CD4-positive, alpha-beta memory T cell (primary cell): ENCODE data around the gene SLC66A2. TPM values are rescaled to one million over a fixed set of nuclear protein-coding genes. Genes with fewer than 3 reads are reported as not detected.

Experiments used
- CTCF ChIA-PET: fragments of 350-600 bp; sonication (Branson Sonifier 250); formaldehyde crosslinking; loops from one replicate; lab custom pipeline; 2021; ENCODE audit warnings: inconsistent platforms; ENCODE audit not compliant: partially characterized antibody; lab: Charles Lee
- POLR2A ChIA-PET: fragments of 350-600 bp; sonication (Branson Sonifier 250); formaldehyde crosslinking; loops from one replicate; lab custom pipeline; 2021; ENCODE audit not compliant: partially characterized antibody; lab: Charles Lee
- DNase-seq, 5 donors: peaks; one replicate each; pipeline versions ENCODE4 v3.0.0 to v3.0.0-alpha.2; 2020 to 2022; ENCODE audit warnings: mixed read lengths in 1 of 5
- H3K27ac ChIP-seq: one replicate; pipeline ENCODE4 v1.7.0; 2013; ENCODE audit warnings: low read depth, low read length
- H3K27me3 ChIP-seq: 2 replicates; pipeline ENCODE4 v1.7.0; 2013; ENCODE audit warnings: mild to moderate bottlenecking, low read length, moderate library complexity; ENCODE audit not compliant: insufficient read depth
- H3K36me3 ChIP-seq: 2 replicates; pipeline ENCODE4 v1.7.0; 2013; ENCODE audit warnings: mild to moderate bottlenecking, low read length, moderate library complexity; ENCODE audit not compliant: insufficient read depth
- H3K4me1 ChIP-seq: 2 replicates; pipeline ENCODE4 v1.7.0; 2013; ENCODE audit warnings: mild to moderate bottlenecking, low read length, moderate library complexity; ENCODE audit not compliant: insufficient read depth
- H3K4me3 ChIP-seq, 2 donors: one replicate each; pipeline ENCODE4 v1.7.0; 2013; ENCODE audit warnings: low read length in 2 of 2, mild to moderate bottlenecking in 1 of 2
- H3K9me3 ChIP-seq, 2 donors: one replicate each; pipeline ENCODE4 v1.7.0; 2013; ENCODE audit warnings: low read length in 2 of 2, control low read depth in 1 of 2; ENCODE audit not compliant: control insufficient read depth in 1 of 2
- H3K27ac Mint-ChIP-seq, 7 donors: one replicate each; pipeline ENCODE4 v1.8.0; 2020 to 2021; ENCODE audit warnings: mixed read lengths in 7 of 7, mild to moderate bottlenecking in 6 of 7, inconsistent platforms in 3 of 7, moderate library complexity in 3 of 7
- H3K27me3 Mint-ChIP-seq, 2 donors: one replicate each; pipeline ENCODE4 v1.8.0; 2020 to 2021; ENCODE audit warnings: mixed read lengths in 2 of 2
- H3K36me3 Mint-ChIP-seq, 2 donors: one replicate each; pipeline ENCODE4 v1.8.0; 2020 to 2021; ENCODE audit warnings: mixed read lengths in 2 of 2, inconsistent platforms in 1 of 2, mild to moderate bottlenecking in 1 of 2
- H3K4me1 Mint-ChIP-seq, 4 donors: one replicate each; pipeline ENCODE4 v1.8.0; 2020 to 2021; ENCODE audit warnings: mixed read lengths in 4 of 4, mild to moderate bottlenecking in 1 of 4
- H3K4me3 Mint-ChIP-seq, 8 donors: one replicate each; pipeline ENCODE4 v1.8.0; 2020 to 2021; ENCODE audit warnings: mixed read lengths in 8 of 8, mild to moderate bottlenecking in 7 of 8, moderate library complexity in 6 of 8, inconsistent platforms in 3 of 8
- H3K9me3 Mint-ChIP-seq, 8 donors: one replicate each; pipeline ENCODE4 v1.8.0; 2020 to 2021; ENCODE audit warnings: mixed read lengths in 8 of 8, mild to moderate bottlenecking in 5 of 8, inconsistent platforms in 3 of 8, moderate library complexity in 1 of 8
- intact Hi-C: fragments of 100-400 bp; cut with micrococcal nuclease; formaldehyde crosslinking; loops from one replicate; pipeline ENCODE4 v1.15.1; 2023
- polyA plus RNA-seq, 2 donors: library from polyadenylated mRNA; unstranded; fragments of 300-500 nt; fragmentation: Illumina TruSeq; gene quantifications; one replicate each; pipeline ENCODE4 v1.2.3, GENCODE V29; 2021
- total RNA-seq, 2 experiments: library from RNA; stranded (reverse); gene quantifications; one replicate each; pipeline ENCODE4 v1.2.3, GENCODE V29; 2021

Gene SLC66A2
- total and polyA plus RNA-seq, 4 experiments from 2014 or later = 15.7 to 26.4 (median 23.6) TPM

DNA sequence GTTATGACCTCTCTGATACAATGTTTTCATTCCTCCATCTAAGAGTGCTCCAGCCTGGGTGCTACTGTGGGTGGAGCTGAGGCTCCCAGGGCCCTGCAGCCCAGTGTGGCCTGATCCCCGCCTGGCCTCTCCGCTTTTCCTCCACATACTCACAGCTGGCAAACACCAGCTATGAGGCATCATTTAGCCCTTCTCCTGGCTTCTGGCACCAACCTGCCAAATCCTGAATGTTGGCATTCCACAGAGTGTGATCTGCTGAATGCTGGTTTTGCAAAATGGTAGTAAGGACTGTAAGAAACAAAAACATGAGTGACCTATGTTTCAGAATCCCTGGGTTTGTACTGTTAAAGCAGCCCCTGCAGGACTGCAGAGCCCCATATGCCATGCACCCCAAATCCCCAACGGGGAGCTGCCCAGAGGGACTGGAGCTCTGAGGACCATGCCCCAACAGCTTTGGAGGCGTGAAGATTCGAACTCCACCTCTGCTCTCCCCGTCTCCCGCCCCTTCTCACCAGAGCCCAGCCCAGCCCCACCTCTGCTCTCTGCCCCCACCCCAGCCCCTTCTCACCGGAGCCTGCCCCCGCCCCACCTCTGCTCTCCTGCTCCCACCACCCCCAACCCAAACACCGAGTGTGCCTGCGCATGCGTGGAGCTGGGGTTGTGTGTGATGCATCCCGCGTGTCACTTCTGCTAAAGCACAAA is 4.2 kb downstream of the SLC66A2 start:
- ChIA-PET POLR2A (no interaction called here), CTCF (no interaction called here)
- Histone ChIP-seq H3K27me3 (no peaks in the 10 kb centered on the region), H3K27ac (no peak overlapping the region), H3K36me3 (no peaks in the 10 kb centered on the region), H3K4me1 (peaks cover 47% of the 10 kb centered on the region), H3K4me3 (no peak overlapping the region), H3K9me3 (no peaks in the 10 kb centered on the region)
- Mint-ChIP-seq H3K36me3 (peaks cover 8 to 19% of the 10 kb centered on the region in 2 donors), H3K4me1 (peaks cover 17 to 73% (median 36%) of the 10 kb centered on the region in 4 donors), H3K4me3 (no peak overlapping the region), H3K27ac (peak overlapping the region in 3 of 7 donors; percentile 11 to 36 (median 12)), H3K27me3 (no peaks in the 10 kb centered on the region), H3K9me3 (no peaks in the 10 kb centered on the region)
- no peak for DNase-seq
- intact Hi-C loops = no loop called here

DNA sequence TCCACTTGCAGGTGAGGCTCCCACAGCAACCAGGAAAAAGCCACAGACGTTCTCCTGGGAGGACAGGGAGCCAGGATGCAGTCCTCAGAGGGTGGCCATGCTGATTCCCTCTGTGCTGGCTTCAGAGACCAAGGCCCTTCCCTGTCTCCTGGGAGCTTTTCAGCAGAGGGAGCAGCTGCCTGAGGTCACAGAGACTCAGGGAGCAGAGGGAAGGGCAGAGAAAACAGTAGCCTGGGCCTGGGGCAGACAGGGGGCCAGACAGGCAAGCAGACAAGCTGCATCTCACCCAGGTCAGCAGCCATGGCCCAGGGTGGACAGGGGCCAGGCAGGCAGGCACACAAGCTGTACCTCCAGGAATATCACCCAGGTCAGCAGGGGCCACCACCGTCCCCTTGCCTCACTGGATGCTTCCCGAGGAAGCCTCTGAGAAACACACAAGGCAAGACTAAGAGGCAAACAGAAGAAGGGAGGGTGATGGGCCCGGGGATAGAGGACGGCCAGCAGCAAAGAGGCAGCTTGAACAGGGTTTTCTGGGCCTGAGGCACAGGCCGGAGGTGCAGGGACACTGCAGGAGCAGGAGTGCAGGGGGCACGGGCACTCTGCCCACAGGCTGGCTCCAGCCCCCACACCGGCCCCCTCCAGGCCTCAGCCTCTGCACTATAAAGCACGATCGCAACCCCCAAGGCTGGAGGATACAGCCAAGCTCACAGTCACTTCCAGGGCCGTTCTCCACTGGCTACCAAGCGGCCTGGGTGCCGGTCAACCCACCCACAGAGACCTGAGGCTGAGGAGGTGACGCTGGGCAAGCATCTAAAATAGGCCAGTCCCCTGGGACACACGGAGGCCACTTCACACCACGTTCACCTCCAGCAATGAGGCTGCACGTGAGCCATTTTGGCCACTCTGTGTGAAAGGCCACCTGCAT is 6.1 kb downstream of the SLC66A2 start:
- H3K9me3 ChIP-seq = no peaks in the 10 kb centered on the region
- Mint-ChIP-seq H3K4me1 (peaks cover 17 to 73% (median 34%) of the 10 kb centered on the region in 4 donors), H3K36me3 (peaks cover 19 to 24% of the 10 kb centered on the region in 2 donors), H3K27me3 (no peaks in the 10 kb centered on the region), H3K9me3 (no peaks in the 10 kb centered on the region), H3K4me3 (peak overlapping the region in 3 of 8 donors; percentile 1 to 5 (median 3)), H3K27ac (peak overlapping the region in 4 of 7 donors; percentile 30 to 63 (median 45))
- H3K36me3 ChIP-seq = peaks cover 7% of the 10 kb centered on the region
- CTCF ChIA-PET = no interaction called here
- H3K4me1 ChIP-seq = peaks cover 45% of the 10 kb centered on the region
- H3K4me3 ChIP-seq = no peak overlapping the region
- POLR2A ChIA-PET = no interaction called here
- intact Hi-C loops = no loop called here
- H3K27me3 ChIP-seq = no peaks in the 10 kb centered on the region
- H3K27ac ChIP-seq = no peak overlapping the region
- no peak for DNase-seq

DNA sequence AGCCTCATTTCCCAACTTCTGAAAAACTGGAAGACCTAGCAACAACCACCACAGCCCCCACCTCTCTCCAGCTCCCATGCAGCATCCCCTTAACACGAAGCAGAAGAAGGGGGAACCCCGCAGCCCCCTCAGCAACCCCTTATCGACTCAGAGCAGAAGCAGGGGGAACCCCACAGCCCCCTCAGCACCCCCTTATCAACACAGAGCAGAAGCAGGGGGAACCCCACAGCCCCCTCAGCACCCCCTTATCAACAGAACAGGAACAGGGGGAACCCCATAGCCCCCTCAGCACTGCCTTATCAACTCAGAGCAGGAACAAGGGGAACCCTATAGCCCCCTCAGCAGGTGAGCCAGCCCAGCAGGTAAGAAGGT is 6.7 kb downstream of the SLC66A2 start:
- Mint-ChIP-seq H3K4me1 (peaks cover 16 to 70% (median 31%) of the 10 kb centered on the region in 4 donors), H3K27me3 (no peaks in the 10 kb centered on the region), H3K9me3 (no peaks in the 10 kb centered on the region), H3K36me3 (peaks cover 26% of the 10 kb centered on the region in 2 donors), H3K4me3 (peak overlapping the region in 1 of 8 donors; percentile 46), H3K27ac (peak overlapping the region in 6 of 7 donors; percentile 57 to 74 (median 67))
- POLR2A ChIA-PET = no interaction called here
- no peak for DNase-seq
- Histone ChIP-seq H3K4me1 (peaks cover 38% of the 10 kb centered on the region), H3K4me3 (no peak overlapping the region), H3K27me3 (no peaks in the 10 kb centered on the region), H3K36me3 (peaks cover 11% of the 10 kb centered on the region), H3K27ac (no peak overlapping the region), H3K9me3 (no peaks in the 10 kb centered on the region)
- intact Hi-C loops = no loop called here
- CTCF ChIA-PET = no interaction called here

DNA sequence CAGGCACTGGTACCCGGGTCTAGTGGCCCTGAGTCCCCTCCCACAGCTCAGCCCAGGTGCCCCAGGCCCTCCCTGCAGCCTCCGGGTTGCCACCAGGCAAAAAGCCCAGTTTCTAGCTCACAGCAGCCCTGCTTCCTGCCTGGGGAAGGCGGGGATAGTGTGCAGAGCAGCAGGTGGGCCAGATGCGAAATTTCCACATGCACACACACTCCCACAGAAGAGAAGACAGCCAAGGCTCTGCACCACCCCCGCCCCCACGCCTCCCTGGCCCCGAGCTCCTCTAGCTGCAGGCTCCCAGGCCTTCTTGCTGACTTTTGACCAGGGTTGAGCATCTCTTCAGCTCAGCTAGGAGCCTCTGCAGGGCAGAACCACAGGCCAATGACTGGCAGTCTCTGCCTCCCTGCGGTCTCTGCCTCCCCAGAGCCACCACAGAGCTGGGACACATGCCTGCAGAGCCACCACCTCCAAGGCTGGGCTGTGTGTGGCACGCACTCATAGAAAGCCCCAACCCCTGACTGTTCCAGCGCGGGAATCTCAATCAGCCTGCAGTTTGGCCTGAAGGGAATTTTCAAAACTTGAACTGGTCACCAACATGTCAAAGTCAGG is 7.2 kb downstream of the SLC66A2 start:
- POLR2A ChIA-PET = no interaction called here
- Mint-ChIP-seq H3K4me1 (peaks cover 13 to 67% (median 29%) of the 10 kb centered on the region in 4 donors), H3K27ac (peak overlapping the region in 6 of 7 donors; percentile 57 to 74 (median 67)), H3K27me3 (no peaks in the 10 kb centered on the region), H3K4me3 (peak overlapping the region in 2 of 8 donors; percentile 39 to 46), H3K36me3 (peaks cover 29 to 31% of the 10 kb centered on the region in 2 donors), H3K9me3 (peaks cover 0 to 2% (median 0%) of the 10 kb centered on the region in 8 donors)
- H3K36me3 ChIP-seq = peaks cover 12% of the 10 kb centered on the region
- no peaks in the 10 kb centered on the region for H3K9me3 ChIP-seq
- no peak overlapping the region for H3K27ac ChIP-seq
- H3K4me3 ChIP-seq = no peak overlapping the region
- H3K27me3 ChIP-seq = no peaks in the 10 kb centered on the region
- peaks cover 33% of the 10 kb centered on the region for H3K4me1 ChIP-seq
- CTCF ChIA-PET = no interaction called here
- intact Hi-C loops = no loop called here
- DNase-seq = no peak

DNA sequence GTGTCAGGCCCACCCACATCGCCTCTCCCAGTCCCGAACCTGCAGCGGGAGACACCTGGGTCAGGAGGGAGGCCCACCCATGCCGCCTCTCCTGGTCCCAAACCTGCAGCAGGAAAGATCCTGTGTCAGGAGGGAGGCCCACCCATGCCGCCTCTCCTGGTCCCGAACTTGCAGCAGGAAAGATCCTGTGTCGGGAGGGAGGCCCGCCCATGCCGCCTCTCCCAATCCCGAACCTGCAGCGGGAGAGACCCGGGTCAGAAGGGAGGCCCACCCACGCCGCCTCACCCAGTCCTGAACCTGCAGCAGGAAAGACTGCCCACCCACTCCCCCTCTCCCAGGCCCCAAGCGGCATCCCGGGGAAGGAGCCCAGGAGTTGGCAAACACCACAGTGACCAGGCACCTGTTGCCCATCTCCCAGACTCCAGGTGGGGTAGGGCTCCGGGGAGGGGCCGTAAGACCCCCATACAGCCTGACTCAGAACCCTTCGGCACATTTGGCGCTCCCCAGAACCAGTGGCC is 7.8 kb downstream of the SLC66A2 start:
- Mint-ChIP-seq H3K4me3 (no peak overlapping the region), H3K27me3 (no peaks in the 10 kb centered on the region), H3K9me3 (peaks cover 0 to 2% (median 0%) of the 10 kb centered on the region in 8 donors), H3K4me1 (peaks cover 11 to 64% (median 26%) of the 10 kb centered on the region in 4 donors), H3K27ac (no peak overlapping the region), H3K36me3 (peaks cover 34 to 37% of the 10 kb centered on the region in 2 donors)
- Histone ChIP-seq H3K27ac (no peak overlapping the region), H3K27me3 (no peaks in the 10 kb centered on the region), H3K36me3 (peaks cover 12% of the 10 kb centered on the region), H3K4me3 (no peak overlapping the region), H3K9me3 (no peaks in the 10 kb centered on the region), H3K4me1 (peaks cover 27% of the 10 kb centered on the region)
- no peak for DNase-seq
- ChIA-PET POLR2A (no interaction called here), CTCF (no interaction called here)
- intact Hi-C loops = no loop called here

DNA sequence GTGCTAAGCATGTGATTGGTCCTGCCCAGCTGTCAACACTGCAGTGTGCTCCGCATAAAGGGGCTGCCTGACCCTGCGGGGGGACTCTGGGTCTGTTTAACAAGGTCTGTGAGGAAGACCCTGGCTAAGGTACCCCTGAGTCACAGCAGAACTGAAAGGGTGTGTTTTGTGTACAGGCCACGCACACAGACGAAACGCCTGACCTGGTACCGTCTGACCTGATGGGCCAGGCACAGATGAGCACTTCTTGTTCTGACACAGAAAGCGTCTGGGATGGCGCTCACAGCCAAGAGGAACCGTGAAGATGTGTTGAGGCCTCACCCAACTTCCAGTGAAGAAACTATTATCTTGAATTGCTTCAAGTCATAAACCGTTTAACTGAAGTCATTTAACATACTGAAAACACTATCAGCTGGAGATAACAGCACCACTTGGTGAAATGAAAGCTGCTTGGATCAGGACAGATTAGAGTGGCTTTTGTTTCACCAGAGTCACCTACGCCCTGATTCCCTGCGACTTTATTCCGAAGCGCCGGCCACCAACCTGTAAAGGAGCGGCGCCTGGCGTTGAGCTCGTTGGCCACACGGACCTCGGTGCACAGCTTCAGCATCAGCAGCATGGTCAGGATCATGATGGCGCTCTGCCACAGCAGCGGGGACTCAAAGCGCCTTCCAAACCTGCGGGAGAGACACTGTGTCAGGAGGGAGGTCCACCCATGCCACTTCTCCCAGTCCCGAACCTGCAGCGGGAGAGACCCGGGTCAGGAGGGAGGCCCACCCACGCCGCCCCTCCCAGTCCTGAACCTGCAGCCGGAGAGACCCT is 8.5 kb downstream of the SLC66A2 start:
- peak overlapping the region in 1 of 8 donors; percentile 36 for H3K4me3 Mint-ChIP-seq
- no peak for DNase-seq
- no peak overlapping the region for H3K27ac Mint-ChIP-seq
- Histone ChIP-seq H3K9me3 (no peaks in the 10 kb centered on the region), H3K4me1 (peaks cover 22% of the 10 kb centered on the region), H3K4me3 (no peak overlapping the region), H3K36me3 (peaks cover 12% of the 10 kb centered on the region), H3K27me3 (no peaks in the 10 kb centered on the region), H3K27ac (no peak overlapping the region)
- no peaks in the 10 kb centered on the region for H3K27me3 Mint-ChIP-seq
- peaks cover 38 to 41% of the 10 kb centered on the region in 2 donors for H3K36me3 Mint-ChIP-seq
- H3K9me3 Mint-ChIP-seq = peaks cover 0 to 4% (median 0%) of the 10 kb centered on the region in 8 donors
- intact Hi-C loops = no loop called here
- peaks cover 10 to 58% (median 23%) of the 10 kb centered on the region in 4 donors for H3K4me1 Mint-ChIP-seq
- ChIA-PET POLR2A (no interaction called here), CTCF (no interaction called here)
